ENCODE measurements around the gene MYEOV. TPM values are rescaled to one million over a fixed set of nuclear protein-coding genes. Genes with fewer than 3 reads are reported as not detected.

The MYEOV gene
- total RNA-seq, 4 donors from 2014 or later = not detected

- DNase-seq (ENCODE audit: extremely low spot score) = peak; percentile 83
- WGBS = 89% methylated on average over 7 of the region's 7 CpGs
Observed at GRCh38 chr11:69344570-69345145, 50.7 kb downstream of the MYEOV start.

More at GRCh38 chr11:69344570-69345145, 50.7 kb downstream of the MYEOV start:
- Histone ChIP-seq H3K4me1 (no peaks in the 10 kb centered on the region), H3K27me3 (no peaks in the 10 kb centered on the region), H3K36me3 (no peaks in the 10 kb centered on the region), H3K9me3 (peaks cover 0 to 3% (median 0%) of the 10 kb centered on the region in 4 donors), H3K27ac (replicated peaks in 1 of 4) (no peak overlapping the region), H3K4me3 (no peak overlapping the region)
- intact Hi-C loops (cut with DNase I) = no loop called here
- TF ChIP-seq POLR2AphosphoS5 (IDR thresholded peaks at IDR 0.05) = no peak
- no peak for TF ChIP-seq EP300 (IDR thresholded peaks at IDR 0.05)
- no peak for TF ChIP-seq POLR2A (IDR thresholded peaks at IDR 0.05; ENCODE audit: low read depth)
- TF ChIP-seq CTCF (IDR thresholded peaks at IDR 0.05) = no peak

Other genes starting within 250 kb of the MYEOV start
- 10 to 100 TPM; 18.7 to 34.5 (median 24.7) TPM for gene TPCN2, start 245.2 kb upstream of the MYEOV start, total RNA-seq
- 1 to 10 TPM in 3 of 4 donors, under 1 TPM in 1; 0.50 to 4.2 (median 2.6) TPM for gene SMIM38, start 138.2 kb upstream of the MYEOV start, total RNA-seq
- not detected for gene LINC01488, start 187.5 kb downstream of the MYEOV start, total RNA-seq

Data from esophagus muscularis mucosa (tissue), 4 donors.